Neural progenitor cell (in vitro differentiated cells): ENCODE results near the gene TRAM2.

ENCODE experiments used
- CTCF ChIP-seq: fragments of 200-600 bp; sonication (generic); IDR thresholded peaks from 2 replicates; pipeline ENCODE4 v1.5.1; 2017; ENCODE audit warnings: antibody characterized with exemption, mild to moderate bottlenecking
- EZH2 ChIP-seq: fragments of 200-600 bp; sonication (generic); IDR thresholded peaks from 2 replicates; pipeline ENCODE4 v1.6.1; 2017; ENCODE audit warnings: antibody characterized with exemption, mild to moderate bottlenecking, moderate library complexity

- TF ChIP-seq CTCF (no peak), EZH2 (no peak)
Observed at GRCh38 chr6:52511572-52512151, 65.2 kb downstream of the TRAM2 start.
